CD1c-positive myeloid dendritic cell (primary cell): ENCODE results near the gene SUSD3.
A peak's percentile ranks its signal among the peaks of the same experiment; 100 is the strongest.

Experiments
- DNase-seq: peaks from one replicate; pipeline ENCODE4 v3.0.0-alpha.2; 2016; ENCODE audit errors: extremely low spot score

The SUSD3 gene

GRCh38 chr9:93030642-93031628, 27.6 kb upstream of the SUSD3 start:
- DNase-seq: no peak

- DNase-seq: peak; percentile 81
These were observed 26.7 kb upstream of the SUSD3 start for GRCh38 chr9:93031629-93032430.

GRCh38 chr9:93032545-93032944, 26.0 kb upstream of the SUSD3 start:
- DNase-seq: peak; percentile 46

GRCh38 chr9:93033531-93033930, 25.0 kb upstream of the SUSD3 start:
- no peak for DNase-seq

GRCh38 chr9:93035106-93035660, 23.3 kb upstream of the SUSD3 start:
- DNase-seq: no peak

- no peak for DNase-seq
These were observed 22.6 kb upstream of the SUSD3 start for GRCh38 chr9:93035821-93036351.

- DNase-seq: no peak
These were observed 21.5 kb upstream of the SUSD3 start for GRCh38 chr9:93036887-93037475.

- peak; percentile 65 for DNase-seq
These were observed 21.0 kb upstream of the SUSD3 start for GRCh38 chr9:93037476-93037971.

- DNase-seq: no peak
These were observed 19.6 kb upstream of the SUSD3 start for GRCh38 chr9:93038918-93039317.

- no peak for DNase-seq
These were observed 19.0 kb upstream of the SUSD3 start for GRCh38 chr9:93039456-93039855.

GRCh38 chr9:93039976-93040375, 18.5 kb upstream of the SUSD3 start:
- DNase-seq: no peak

GRCh38 chr9:93040409-93040808, 18.1 kb upstream of the SUSD3 start:
- no peak for DNase-seq

- no peak for DNase-seq
These were observed 17.2 kb upstream of the SUSD3 start for GRCh38 chr9:93041108-93041802.

GRCh38 chr9:93043122-93043521, 15.4 kb upstream of the SUSD3 start:
- DNase-seq: peak; percentile 32

GRCh38 chr9:93045521-93045920, 13.0 kb upstream of the SUSD3 start:
- DNase-seq: peak; percentile 56

GRCh38 chr9:93048566-93049448, 9.7 kb upstream of the SUSD3 start:
- DNase-seq: no peak

- no peak for DNase-seq
These were observed 9.0 kb upstream of the SUSD3 start for GRCh38 chr9:93049491-93049890.

- no peak for DNase-seq
These were observed 8.3 kb upstream of the SUSD3 start for GRCh38 chr9:93050231-93050630.

- DNase-seq: no peak
These were observed 6.8 kb upstream of the SUSD3 start for GRCh38 chr9:93051680-93052089.
